Cardiac fibroblast (primary cell): ENCODE results near the gene SRPX.

ENCODE experiments used
- DNase-seq, 2 donors: peaks; one replicate each; pipeline versions ENCODE4 v3.0.0 to v3.0.0-alpha.2; 2010; ENCODE audit warnings: low read depth in 2 of 2
- H3K4me3 ChIP-seq, 2 donors: replicated peaks in 1 of 2; 1 replicate in 1 of 2; 2 replicates in 1 of 2; pipeline ENCODE4 v1.5.1; 2011; ENCODE audit warnings: low read depth in 2 of 2, low read length in 2 of 2, mild to moderate bottlenecking in 2 of 2, moderate library complexity in 1 of 2
- TF ChIP-seq, protein P1 (sequence below): IDR thresholded peaks from one replicate; pipeline ENCODE4 v1.5.1; 2011; ENCODE audit warnings: low read depth, mild to moderate bottlenecking, low read length, inconsistent platforms

SRPX gene

DNA sequence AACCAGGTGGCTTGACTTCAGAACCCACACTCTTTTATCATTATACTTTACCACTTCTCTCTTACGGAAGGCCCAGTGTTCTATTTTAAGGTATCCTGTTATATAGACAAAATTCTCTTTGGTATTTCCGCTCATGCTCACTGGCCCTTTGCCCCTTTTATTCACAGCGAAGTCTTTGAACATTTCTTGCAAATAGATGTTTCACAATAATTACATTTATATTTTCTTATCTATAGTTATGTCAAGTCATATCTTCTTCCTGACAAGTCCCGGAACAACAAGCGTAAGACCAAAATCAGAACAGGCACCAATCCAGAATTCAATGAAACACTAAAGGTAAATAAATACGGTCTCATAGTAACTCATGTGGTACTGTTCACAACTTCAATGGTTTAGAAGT, 112.3 kb downstream of the SRPX start:
- no peak overlapping the region for H3K4me3 ChIP-seq
- TF ChIP-seq, protein P1, sequence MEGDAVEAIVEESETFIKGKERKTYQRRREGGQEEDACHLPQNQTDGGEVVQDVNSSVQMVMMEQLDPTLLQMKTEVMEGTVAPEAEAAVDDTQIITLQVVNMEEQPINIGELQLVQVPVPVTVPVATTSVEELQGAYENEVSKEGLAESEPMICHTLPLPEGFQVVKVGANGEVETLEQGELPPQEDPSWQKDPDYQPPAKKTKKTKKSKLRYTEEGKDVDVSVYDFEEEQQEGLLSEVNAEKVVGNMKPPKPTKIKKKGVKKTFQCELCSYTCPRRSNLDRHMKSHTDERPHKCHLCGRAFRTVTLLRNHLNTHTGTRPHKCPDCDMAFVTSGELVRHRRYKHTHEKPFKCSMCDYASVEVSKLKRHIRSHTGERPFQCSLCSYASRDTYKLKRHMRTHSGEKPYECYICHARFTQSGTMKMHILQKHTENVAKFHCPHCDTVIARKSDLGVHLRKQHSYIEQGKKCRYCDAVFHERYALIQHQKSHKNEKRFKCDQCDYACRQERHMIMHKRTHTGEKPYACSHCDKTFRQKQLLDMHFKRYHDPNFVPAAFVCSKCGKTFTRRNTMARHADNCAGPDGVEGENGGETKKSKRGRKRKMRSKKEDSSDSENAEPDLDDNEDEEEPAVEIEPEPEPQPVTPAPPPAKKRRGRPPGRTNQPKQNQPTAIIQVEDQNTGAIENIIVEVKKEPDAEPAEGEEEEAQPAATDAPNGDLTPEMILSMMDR: no peak
- peak; percentile 5 to 90 for DNase-seq

DNA sequence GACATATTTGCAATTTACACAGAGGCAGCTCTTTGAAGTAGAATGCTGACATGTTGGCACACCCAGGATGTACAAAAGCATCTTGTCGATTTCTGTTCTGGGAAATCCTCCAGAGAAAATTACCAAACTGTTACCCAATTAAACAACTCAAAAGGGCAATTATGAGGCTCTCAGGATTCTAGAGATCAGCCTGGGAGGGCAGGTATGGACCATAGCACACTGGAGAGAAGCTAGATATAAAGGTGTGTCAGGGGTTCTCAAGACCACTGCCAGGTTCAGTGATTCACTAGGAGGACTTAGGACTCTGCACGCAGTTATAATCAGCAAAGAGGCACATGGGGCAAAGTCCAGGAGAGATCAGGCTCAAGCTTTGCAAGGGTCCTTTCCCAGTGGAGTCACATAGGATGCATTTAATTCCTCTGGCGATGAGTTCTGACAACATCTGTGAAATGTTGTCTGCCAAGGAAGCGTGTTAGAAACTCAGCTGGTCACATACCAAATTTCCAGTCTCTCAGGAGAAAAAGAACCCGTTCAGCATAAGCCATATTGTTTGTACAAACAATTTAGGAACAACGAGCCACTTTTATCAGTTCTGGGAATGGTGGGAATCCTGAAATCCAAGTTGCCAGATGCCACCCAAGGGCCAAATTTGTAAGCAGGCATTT, 113.5 kb downstream of the SRPX start:
- H3K4me3 ChIP-seq: no peak overlapping the region
- peak in 1 of 2 donors; percentile 61 for DNase-seq
- TF ChIP-seq, protein P1: no peak

DNA sequence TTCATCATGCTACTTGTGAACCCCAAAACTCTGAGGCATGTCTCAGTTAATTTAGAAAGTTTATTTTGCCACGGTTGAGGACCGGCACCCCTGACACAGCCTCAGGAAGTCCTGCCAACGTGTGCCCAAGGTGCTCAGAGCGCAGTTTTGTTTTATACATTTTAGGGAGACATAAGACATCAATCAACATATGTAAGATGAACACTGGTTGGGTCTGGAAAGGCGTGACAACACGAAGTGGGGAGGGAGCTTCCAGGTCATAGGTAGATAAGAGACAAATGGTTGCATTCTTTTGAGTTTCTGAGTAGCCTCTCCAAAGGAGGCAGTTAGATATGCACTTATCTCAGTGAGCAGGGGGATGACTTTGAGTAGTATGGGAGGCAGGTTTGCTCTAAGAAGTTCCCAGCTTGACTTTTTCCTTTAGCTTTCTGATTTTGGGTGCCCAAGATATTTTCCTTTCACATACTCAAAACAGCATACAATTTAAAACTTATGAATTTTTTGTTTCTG, 115.4 kb downstream of the SRPX start:
- H3K4me3 ChIP-seq: no peak overlapping the region
- DNase-seq: no peak
- TF ChIP-seq, protein P1: no peak

DNA sequence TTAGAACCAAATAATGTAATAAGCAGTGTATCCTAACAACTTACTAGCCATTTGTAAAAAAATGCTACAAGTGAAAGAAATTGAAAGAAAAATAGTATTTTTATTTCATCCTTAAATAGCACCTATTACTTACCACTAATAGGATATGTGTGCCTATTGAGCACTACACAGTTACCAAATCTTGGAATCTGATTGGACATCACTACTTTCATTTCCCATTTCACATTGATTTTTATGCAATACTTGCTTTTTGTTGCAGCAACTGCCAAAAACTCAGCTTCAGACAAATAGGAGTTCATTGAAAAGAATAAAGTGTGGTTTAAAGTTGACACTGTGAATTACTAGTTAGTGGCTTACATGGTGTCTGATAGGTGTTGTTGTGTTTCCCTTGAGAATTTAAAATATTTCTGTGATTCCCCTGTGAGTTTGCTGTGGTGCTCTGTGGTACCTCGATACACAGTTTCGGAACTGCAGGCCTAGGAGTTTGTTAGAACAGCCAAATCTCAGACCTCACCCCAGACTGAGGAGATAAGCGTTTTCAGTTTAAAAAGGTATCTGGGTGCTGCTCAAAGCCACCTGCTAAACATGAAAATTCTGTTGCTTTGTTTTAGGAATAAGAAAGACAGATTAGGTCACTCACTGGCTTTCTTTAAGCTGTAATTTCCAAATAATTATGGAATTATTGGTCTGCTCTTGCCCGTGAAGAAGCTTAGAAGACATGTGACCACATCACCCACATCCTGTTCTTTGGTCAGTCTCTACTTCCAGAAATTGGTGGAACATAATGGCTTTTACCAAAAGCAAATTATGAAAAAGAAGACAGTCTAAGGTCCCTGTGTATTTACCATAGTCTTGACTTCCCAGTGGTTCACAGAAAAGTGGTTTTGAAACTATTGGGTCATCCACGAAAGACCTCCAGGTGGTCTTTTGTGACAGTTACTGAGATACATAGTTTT, 116.5 kb downstream of the SRPX start:
- no peak for DNase-seq
- no peak overlapping the region for H3K4me3 ChIP-seq
- TF ChIP-seq, protein P1: no peak

DNA sequence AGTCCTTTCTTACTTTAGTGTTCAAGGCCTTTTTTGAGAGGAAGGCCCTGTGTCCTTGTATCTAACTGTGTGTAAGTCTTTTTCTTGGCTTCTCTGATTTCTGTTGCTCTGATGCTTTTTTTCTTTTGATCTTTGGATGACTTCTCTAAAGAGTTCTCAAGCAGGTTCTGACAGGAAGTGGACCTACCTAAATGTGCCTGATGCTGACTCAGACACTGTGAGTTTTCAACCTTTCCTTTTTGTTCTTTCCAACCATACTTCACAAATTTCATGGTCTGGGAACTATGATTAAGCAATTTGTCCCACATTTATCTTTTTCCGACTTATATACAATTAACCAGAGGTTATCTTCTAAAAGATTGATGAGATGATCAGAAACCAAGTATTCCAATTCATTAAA, 117.8 kb downstream of the SRPX start:
- H3K4me3 ChIP-seq: no peak overlapping the region
- DNase-seq: no peak
- TF ChIP-seq, protein P1: no peak

DNA sequence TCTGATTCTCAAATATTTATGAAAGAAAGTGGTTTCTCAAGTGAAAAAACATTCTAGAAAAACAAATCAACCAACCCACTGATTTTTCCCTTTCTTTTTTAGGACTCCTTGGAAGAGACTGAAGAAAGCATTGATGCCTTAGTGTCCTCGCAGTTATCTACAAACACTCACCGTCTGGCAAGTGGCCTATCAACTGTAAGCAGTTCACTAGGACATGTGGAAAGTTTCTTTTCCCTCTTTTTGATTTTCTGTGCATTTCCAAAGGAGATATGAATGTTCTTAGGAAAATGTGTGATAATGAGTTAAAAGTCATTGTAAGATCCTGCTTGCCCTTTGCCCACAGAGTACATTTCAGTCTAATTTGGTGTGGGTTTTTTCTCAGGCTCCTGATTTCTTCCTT, 118.4 kb downstream of the SRPX start:
- no peak overlapping the region for H3K4me3 ChIP-seq
- TF ChIP-seq, protein P1: no peak
- DNase-seq: no peak
